C4-2B (cell line): Measurements from ENCODE around the gene UCN3.

Experiments used
- H3K27ac ChIP-seq: fragments of 450-650 bp; 2 replicates; pipeline ENCODE4 v1.5.1; 2017
- ZFX ChIP-seq: fragments of 450-650 bp; IDR thresholded peaks from 2 replicates; pipeline ENCODE4 v1.6.1; 2017
- TF ChIP-seq, protein P1 (sequence below): fragments of 450-650 bp; conservative IDR thresholded peaks from 2 replicates; pipeline ENCODE4 v1.5.1; 2017; ENCODE audit warnings: mild to moderate bottlenecking

Gene UCN3

GRCh38 chr10:5364374-5364773 lies 392 bp upstream of the UCN3 start:
- H3K27ac ChIP-seq, result no peak overlapping the region
- TF ChIP-seq ZFX, result no peak
- TF ChIP-seq, protein P1, sequence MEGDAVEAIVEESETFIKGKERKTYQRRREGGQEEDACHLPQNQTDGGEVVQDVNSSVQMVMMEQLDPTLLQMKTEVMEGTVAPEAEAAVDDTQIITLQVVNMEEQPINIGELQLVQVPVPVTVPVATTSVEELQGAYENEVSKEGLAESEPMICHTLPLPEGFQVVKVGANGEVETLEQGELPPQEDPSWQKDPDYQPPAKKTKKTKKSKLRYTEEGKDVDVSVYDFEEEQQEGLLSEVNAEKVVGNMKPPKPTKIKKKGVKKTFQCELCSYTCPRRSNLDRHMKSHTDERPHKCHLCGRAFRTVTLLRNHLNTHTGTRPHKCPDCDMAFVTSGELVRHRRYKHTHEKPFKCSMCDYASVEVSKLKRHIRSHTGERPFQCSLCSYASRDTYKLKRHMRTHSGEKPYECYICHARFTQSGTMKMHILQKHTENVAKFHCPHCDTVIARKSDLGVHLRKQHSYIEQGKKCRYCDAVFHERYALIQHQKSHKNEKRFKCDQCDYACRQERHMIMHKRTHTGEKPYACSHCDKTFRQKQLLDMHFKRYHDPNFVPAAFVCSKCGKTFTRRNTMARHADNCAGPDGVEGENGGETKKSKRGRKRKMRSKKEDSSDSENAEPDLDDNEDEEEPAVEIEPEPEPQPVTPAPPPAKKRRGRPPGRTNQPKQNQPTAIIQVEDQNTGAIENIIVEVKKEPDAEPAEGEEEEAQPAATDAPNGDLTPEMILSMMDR, result no peak

- H3K27ac ChIP-seq, result no peak overlapping the region
- TF ChIP-seq ZFX, result no peak
- TF ChIP-seq, protein P1, result no peak
These were observed 1.2 kb downstream of the UCN3 start for GRCh38 chr10:5365928-5366327.

DNA sequence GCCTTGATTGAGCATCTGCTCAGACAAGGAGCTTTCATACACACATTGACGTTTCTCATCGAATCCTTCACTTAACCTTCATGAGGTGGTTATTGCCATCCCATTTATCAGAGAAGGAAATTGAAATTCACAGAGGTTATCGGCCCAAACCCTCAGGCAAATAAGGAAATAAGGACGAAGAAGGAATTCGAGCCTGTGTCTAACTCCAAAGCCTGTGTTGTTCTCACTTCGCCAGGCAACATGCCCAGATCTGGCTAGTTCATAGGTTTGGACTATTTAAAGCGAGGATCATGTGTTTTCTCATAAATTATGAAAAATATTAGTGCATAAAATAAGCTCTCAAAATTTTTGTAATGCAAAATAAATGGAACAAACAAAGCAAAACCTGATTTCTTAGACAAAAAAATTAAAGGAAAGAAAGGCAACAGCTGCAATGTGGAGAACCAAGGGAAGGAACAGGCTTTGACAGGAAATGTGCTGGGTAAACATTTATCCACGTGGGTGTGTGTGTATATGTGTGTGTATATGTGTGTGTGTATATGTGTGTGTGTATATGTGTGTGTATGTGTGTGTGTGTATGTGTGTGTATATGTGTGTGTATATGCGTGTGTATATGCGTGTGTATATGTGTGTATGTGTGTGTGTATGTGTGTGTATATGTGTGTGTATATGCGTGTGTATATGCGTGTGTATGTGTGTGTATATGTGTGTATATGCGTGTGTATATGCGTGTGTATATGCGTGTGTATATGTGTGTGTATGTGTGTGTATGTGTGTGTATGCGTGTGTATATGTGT lies 4.8 kb downstream of the UCN3 start:
- TF ChIP-seq ZFX, result no peak
- TF ChIP-seq, protein P1, result no peak
- no peak overlapping the region; the same call in 1 of the 2 replicates for H3K27ac ChIP-seq

GRCh38 chr10:5370493-5371352 lies 6.0 kb downstream of the UCN3 start:
- no peak overlapping the region for H3K27ac ChIP-seq
- TF ChIP-seq ZFX, result no peak
- TF ChIP-seq, protein P1, result no peak

DNA sequence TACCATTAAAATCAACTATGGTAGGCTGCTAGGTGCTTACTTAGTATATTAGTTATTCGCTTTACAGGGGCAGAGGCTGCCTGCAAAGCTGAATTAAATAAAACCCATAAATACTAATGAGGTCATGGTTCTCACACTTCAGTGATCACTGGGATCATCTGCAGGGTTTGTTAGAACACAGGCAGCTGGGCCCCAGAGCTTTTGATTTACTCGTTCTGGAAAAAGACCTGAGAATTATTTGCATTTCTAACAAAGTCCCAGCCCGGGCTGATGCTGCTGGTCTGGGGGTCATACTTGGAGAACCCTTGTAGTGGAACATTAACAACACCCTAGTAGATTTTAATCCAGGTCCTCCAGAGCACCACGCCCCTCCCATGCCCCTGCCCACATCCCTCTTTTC lies 8.5 kb downstream of the UCN3 start:
- TF ChIP-seq, protein P1, result no peak
- no peak for TF ChIP-seq ZFX

GRCh38 chr10:5373891-5374611 lies 9.3 kb downstream of the UCN3 start:
- TF ChIP-seq ZFX, result no peak
- TF ChIP-seq, protein P1, result no peak
- H3K27ac ChIP-seq, result no peak overlapping the region

More for the DNA sequence above, 8.5 kb downstream of the UCN3 start:
- H3K27ac ChIP-seq, result no peak overlapping the region
